K562 (cell line): ENCODE data around the gene RAB41. TPM values are rescaled to one million over a fixed set of nuclear protein-coding genes. Genes with fewer than 3 reads are reported as not detected.
"Not testable (repeated sequence)": the region's sequence is repeated elsewhere in the genome, so short reads cannot be mapped to it uniquely, and the experiment has no call there.

Experiments
- ATAC-seq: fragments of 200-7000 bp; cut with Tn5 transposase; 3 replicates; pipeline ENCODE4 v1.9.1; 2020; ENCODE audit warnings: moderate library complexity
- BruUV-seq: library from RNA; stranded (reverse); fragments of 400-500 nt; replicated peaks from 2 replicates; lab custom pipeline; 2021; lab: Mats Ljungman, UMichigan
- CTCF ChIA-PET: fragments of 300-600 bp; formaldehyde crosslinking; extraction: SDS; loops from one replicate; lab custom pipeline; 2021; ENCODE audit warnings: low intra/inter-chr PET ratio; lab: Yijun Ruan, JAX
- POLR2A ChIA-PET: fragments of 300-600, 350-650 bp; sonication (Branson Sonifier 250); formaldehyde crosslinking; extraction: SDS; loops from one replicate; lab custom pipeline; 2021; ENCODE audit warnings: antibody characterized with exemption, inconsistent platforms; lab: Yijun Ruan, JAX
- DNase-seq, 4 experiments: peaks; one replicate each; pipeline versions ENCODE4 v3.0.0 to v3.0.0-alpha.2; 2011 to 2018; ENCODE audit warnings: low spot score in 3 of 4, mixed read lengths in 3 of 4; ENCODE audit errors: extremely low read depth in 1 of 4
- FAIRE-seq: peaks from 2 replicates; lab custom pipeline; 2011; peaks lifted over from hg19 to GRCh38; lab: Jason Lieb, UNC
- H2AFZ ChIP-seq: 2 replicates; pipeline ENCODE4 v1.6.0; 2011; ENCODE audit warnings: low read depth, low read length, control low read depth, inconsistent platforms
- H3K27ac ChIP-seq: fragments of 200-600 bp; 3 replicates; pipeline ENCODE4 v1.8.0; 2011; ENCODE audit warnings: low read depth, mild to moderate bottlenecking, control low read depth, inconsistent platforms, low read length, moderate library complexity, mixed read lengths; ENCODE audit errors: extremely low read depth
- H3K27me3 ChIP-seq, 2 experiments: fragments of 300-600 bp in 1 of 2; 2 replicates in 1 of 2; 3 replicates in 1 of 2; pipeline versions ENCODE4 v1.6.0 to v1.8.0; 2011; ENCODE audit warnings: inconsistent platforms in 2 of 2, low read length in 2 of 2, mild to moderate bottlenecking in 1 of 2, mixed read lengths in 1 of 2, moderate library complexity in 1 of 2; ENCODE audit not compliant: control insufficient read depth in 2 of 2, insufficient read depth in 2 of 2
- H3K36me3 ChIP-seq: fragments of 300-600 bp; 3 replicates; pipeline ENCODE4 v1.8.0; 2011; ENCODE audit warnings: mild to moderate bottlenecking, low read length, inconsistent platforms; ENCODE audit not compliant: control insufficient read depth, insufficient read depth
- H3K4me1 ChIP-seq, 2 experiments: fragments of 200-600 bp in 1 of 2; replicated peaks in 1 of 2; 2 replicates in 1 of 2; 3 replicates in 1 of 2; pipeline versions ENCODE4 v1.5.1 to v1.8.0; 2011; ENCODE audit warnings: inconsistent platforms in 2 of 2, low read length in 2 of 2, mild to moderate bottlenecking in 1 of 2, mixed read lengths in 1 of 2, moderate library complexity in 1 of 2; ENCODE audit not compliant: control insufficient read depth in 2 of 2, insufficient read depth in 2 of 2
- H3K4me2 ChIP-seq: 2 replicates; pipeline ENCODE4 v1.6.1; 2011; ENCODE audit warnings: low read length, control low read depth, inconsistent platforms, mixed read lengths; ENCODE audit not compliant: insufficient read depth
- H3K4me3 ChIP-seq: fragments of 200-600 bp; sonication (generic), shearing (Covaris generic); 2 replicates; pipeline ENCODE4 v1.5.1; 2016; ENCODE audit warnings: control low read depth, inconsistent platforms
- H3K79me2 ChIP-seq: fragments of 200-600 bp; 3 replicates; pipeline ENCODE4 v1.8.0; 2011; ENCODE audit warnings: low read length, inconsistent platforms; ENCODE audit not compliant: control insufficient read depth, insufficient read depth
- H3K9ac ChIP-seq, 2 experiments: 2 replicates each; pipeline versions ENCODE4 v1.6.0 to v1.6.1; 2011; ENCODE audit warnings: low read depth in 2 of 2, low read length in 2 of 2, control low read depth in 1 of 2, inconsistent platforms in 1 of 2, mild to moderate bottlenecking in 1 of 2, mixed read lengths in 1 of 2; ENCODE audit not compliant: insufficient read depth in 1 of 2
- H3K9me1 ChIP-seq: one replicate; pipeline ENCODE4 v1.6.0; 2011; ENCODE audit warnings: inconsistent platforms, mild to moderate bottlenecking, low read length, moderate library complexity; ENCODE audit not compliant: control insufficient read depth, insufficient read depth
- H3K9me3 ChIP-seq: replicated peaks from 2 replicates; pipeline ENCODE4 v1.5.1; 2011; ENCODE audit warnings: low read depth, low read length, inconsistent platforms; ENCODE audit not compliant: control insufficient read depth, insufficient read depth
- H4K20me1 ChIP-seq: replicated peaks from 2 replicates; pipeline ENCODE4 v1.6.1; 2011; ENCODE audit warnings: low read length, inconsistent platforms, mixed read lengths; ENCODE audit not compliant: control insufficient read depth, insufficient read depth
- EWSR1 ChIP-seq: fragments of 450-650 bp; IDR thresholded peaks from 2 replicates; pipeline ENCODE4 v1.6.1; 2018; ENCODE audit warnings: borderline replicate concordance, mild to moderate bottlenecking, low read depth, moderate library complexity; ENCODE audit not compliant: partially characterized antibody
- FOXK2 ChIP-seq, 2 experiments: fragments of 450-650 bp; IDR thresholded peaks in 1 of 2; conservative IDR thresholded peaks in 1 of 2; 2 replicates each; pipeline ENCODE4 v1.6.1; 2016; ENCODE audit warnings: low read depth in 2 of 2, mild to moderate bottlenecking in 1 of 2
- PHF21A ChIP-seq: fragments of 450-650 bp; IDR thresholded peaks from 2 replicates; pipeline ENCODE4 v1.6.1; 2017; ENCODE audit warnings: low read depth, borderline replicate concordance
- RBBP5 ChIP-seq: fragments of 200-600 bp; sonication (generic); IDR thresholded peaks from 2 replicates; pipeline ENCODE4 v1.6.1; 2012; ENCODE audit warnings: borderline replicate concordance, mild to moderate bottlenecking, low read length, control low read depth, inconsistent platforms; ENCODE audit not compliant: insufficient read depth, poor library complexity, severe bottlenecking
- ZNF124 ChIP-seq: sonication (generic); formaldehyde crosslinking; IDR thresholded peaks from 2 replicates; pipeline ENCODE4 v1.8.1; 2022; ENCODE audit warnings: missing genetic modification reagents
- WGBS: fragments of 100-300 bp; shearing (Covaris generic); methylation state at CpG from one replicate; pipeline ENCODE4 v1.1.6; 2016; ENCODE audit warnings: low coverage, mixed read lengths; ENCODE audit not compliant: insufficient coverage; ENCODE audit errors: missing lambda C conversion rate; 5-methylcytosine and 5-hydroxymethylcytosine counted together
- in situ Hi-C: fragments of 300-500 bp; cut with MboI; formaldehyde crosslinking; loops from 4 replicates; pipeline ENCODE4 v1.15.0; 2018; ENCODE audit warnings: inconsistent platforms, mixed read lengths
- intact Hi-C: fragments of 100-400 bp; cut with micrococcal nuclease; formaldehyde crosslinking; loops from 2 replicates; pipeline ENCODE4 v1.14.2; 2022
- polyA plus RNA-seq, 8 experiments: library from polyadenylated mRNA; depleted of rRNA in 4 of 8; stranded (reverse) in 5 of 8; unstranded in 3 of 8; fragments of >200 nt; fragmentation: Nextera tagmentation in 2 of 8; fragmentation: Illumina TruSeq in 1 of 8; extraction: Ambion mirVana in 2 of 8; extraction: Trizol in 1 of 8; gene quantifications; 2 replicates each; pipeline versions ENCODE4 v1.2.1 to v1.2.3, GENCODE V29; 2011 to 2014; ENCODE audit warnings: inconsistent platforms in 1 of 8, missing spikeins in 1 of 8
- total RNA-seq, 7 experiments: library from RNA; depleted of rRNA in 6 of 7; stranded (reverse); fragments of >200 nt in 6 of 7; fragmentation: Illumina TruSeq in 2 of 7; extraction: Trizol in 2 of 7; gene quantifications; 2 replicates each; pipeline versions ENCODE4 v1.2.1 to v1.2.3, GENCODE V29; 2011 to 2021; ENCODE audit warnings: low replicate concordance in 1 of 7
- TF ChIP-seq, protein P1 (sequence below): sonication (generic); formaldehyde crosslinking; IDR thresholded peaks from 2 replicates; pipeline ENCODE4 v1.8.1; 2023; ENCODE audit warnings: mild to moderate bottlenecking, missing genetic modification reagents
- TF ChIP-seq, protein P2 (sequence below): fragments of 450-650 bp; formaldehyde crosslinking; IDR thresholded peaks from 2 replicates; pipeline ENCODE4 v1.4.0; 2022; ENCODE audit warnings: missing genetic modification characterization

The RAB41 gene
- total and polyA plus RNA-seq, 9 of the 15 experiments (the other 6 are each of a cell fraction or from before 2014, with no cell fraction given) = 0.08 TPM; not detected in 8

DNA sequence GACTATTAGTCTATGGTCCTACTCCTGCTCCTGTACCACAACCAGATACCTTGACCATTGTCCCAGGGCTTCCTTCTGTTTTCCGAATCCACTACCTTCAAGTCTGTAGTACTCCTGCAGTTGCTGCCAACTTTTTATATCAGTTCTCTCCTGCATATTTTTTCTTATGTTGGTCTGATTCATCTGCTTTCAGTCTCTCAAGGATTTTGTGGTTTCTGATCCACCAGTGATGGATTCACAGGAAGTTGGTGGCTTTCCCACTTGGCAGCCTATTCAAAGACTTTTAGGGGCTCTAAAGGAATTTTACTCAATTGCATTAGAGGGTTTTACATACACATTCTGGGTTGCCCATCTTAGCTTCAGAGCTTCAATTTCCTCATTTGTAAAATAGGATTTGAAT lies 31.5 kb downstream of the RAB41 start (continued):
- TF ChIP-seq PHF21A = no peak
- TF ChIP-seq RBBP5 = no peak
- no peak for TF ChIP-seq EWSR1

DNA sequence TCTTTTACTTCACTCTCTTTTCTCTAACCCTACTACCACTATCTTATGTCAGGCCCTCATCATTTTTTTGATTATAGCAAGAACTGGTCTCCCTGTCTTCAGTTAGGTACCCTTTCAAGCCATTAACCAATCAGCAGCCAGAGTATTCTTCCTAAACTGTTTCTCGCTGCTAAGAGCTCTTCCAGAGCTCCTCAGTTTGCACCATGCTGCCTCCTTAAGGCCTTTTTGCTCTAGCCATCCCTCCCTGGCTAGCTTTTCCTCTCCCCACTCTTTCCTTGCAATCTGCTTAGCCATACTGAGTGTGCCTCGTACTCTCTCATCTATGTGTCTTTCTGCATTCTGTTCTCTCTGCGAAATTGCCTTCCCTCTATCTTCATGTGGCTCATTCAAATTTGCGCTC lies 40.8 kb downstream of the RAB41 start:
- FAIRE-seq (no peak), ATAC-seq (no peak), DNase-seq (no peak)
- CTCF ChIA-PET = no interaction called here
- H2AFZ ChIP-seq = no peak overlapping the region
- H3K9me1 ChIP-seq = no peaks in the 10 kb centered on the region
- BruUV-seq = no TSS peak
- POLR2A ChIA-PET = no interaction called here
- H3K9me3 ChIP-seq = no peaks in the 10 kb centered on the region
- H3K4me1 ChIP-seq = no peaks in the 10 kb centered on the region
- H3K27ac ChIP-seq = no peak overlapping the region
- no peak overlapping the region for H3K9ac ChIP-seq
- H3K79me2 ChIP-seq = no peaks in the 10 kb centered on the region
- H4K20me1 ChIP-seq = no peaks in the 10 kb centered on the region
- H3K4me2 ChIP-seq = no peak overlapping the region
- intact Hi-C loops (no loop called here), in situ Hi-C loops (no loop called here)
- no peaks in the 10 kb centered on the region for H3K27me3 ChIP-seq
- TF ChIP-seq ZNF124 (CRISPR knock-in tag) = no peak
- TF ChIP-seq, protein P1, sequence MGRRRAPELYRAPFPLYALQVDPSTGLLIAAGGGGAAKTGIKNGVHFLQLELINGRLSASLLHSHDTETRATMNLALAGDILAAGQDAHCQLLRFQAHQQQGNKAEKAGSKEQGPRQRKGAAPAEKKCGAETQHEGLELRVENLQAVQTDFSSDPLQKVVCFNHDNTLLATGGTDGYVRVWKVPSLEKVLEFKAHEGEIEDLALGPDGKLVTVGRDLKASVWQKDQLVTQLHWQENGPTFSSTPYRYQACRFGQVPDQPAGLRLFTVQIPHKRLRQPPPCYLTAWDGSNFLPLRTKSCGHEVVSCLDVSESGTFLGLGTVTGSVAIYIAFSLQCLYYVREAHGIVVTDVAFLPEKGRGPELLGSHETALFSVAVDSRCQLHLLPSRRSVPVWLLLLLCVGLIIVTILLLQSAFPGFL = no peak
- TF ChIP-seq, protein P2, sequence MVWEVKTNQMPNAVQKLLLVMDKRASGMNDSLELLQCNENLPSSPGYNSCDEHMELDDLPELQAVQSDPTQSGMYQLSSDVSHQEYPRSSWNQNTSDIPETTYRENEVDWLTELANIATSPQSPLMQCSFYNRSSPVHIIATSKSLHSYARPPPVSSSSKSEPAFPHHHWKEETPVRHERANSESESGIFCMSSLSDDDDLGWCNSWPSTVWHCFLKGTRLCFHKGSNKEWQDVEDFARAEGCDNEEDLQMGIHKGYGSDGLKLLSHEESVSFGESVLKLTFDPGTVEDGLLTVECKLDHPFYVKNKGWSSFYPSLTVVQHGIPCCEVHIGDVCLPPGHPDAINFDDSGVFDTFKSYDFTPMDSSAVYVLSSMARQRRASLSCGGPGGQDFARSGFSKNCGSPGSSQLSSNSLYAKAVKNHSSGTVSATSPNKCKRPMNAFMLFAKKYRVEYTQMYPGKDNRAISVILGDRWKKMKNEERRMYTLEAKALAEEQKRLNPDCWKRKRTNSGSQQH (CRISPR knock-in tag) = no peak
- no peak for TF ChIP-seq FOXK2 (conservative IDR thresholded peaks at IDR 0.05 in 1 of 2, IDR thresholded peaks at IDR 0.05 in 1 of 2; ENCODE audit: low read depth in 2 of 2)
- WGBS = 90% methylated on average over 4 of the region's 4 CpGs
- H3K36me3 ChIP-seq = peaks cover 2% of the 10 kb centered on the region; the same call in 1 of the 3 replicates
- no peak overlapping the region for H3K4me3 ChIP-seq

DNA sequence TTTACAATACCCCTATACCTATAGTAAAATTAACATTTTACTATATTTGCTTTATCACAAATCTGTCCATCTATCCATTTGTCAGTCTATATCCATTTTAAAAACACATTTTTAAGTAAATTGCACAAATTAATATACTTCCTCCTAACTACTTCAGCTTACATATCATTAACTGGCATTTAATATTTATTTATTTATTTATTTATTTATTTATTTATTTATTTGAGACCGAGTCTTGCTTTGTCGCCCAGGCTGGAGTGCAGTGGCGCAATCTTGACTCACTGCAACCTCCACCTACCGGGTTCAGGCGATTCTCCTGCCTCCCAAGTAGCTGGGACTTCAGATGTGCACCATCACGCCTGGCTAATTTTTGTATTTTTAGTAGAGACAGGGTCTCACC lies 41.7 kb downstream of the RAB41 start:
- H3K27ac ChIP-seq, H3K9me1 ChIP-seq, H3K36me3 ChIP-seq, in situ Hi-C loops, H3K4me2 ChIP-seq, H3K9ac ChIP-seq, CTCF ChIA-PET, ATAC-seq, H3K4me1 ChIP-seq, H3K79me2 ChIP-seq, POLR2A ChIA-PET, H3K27me3 ChIP-seq, H4K20me1 ChIP-seq, BruUV-seq, H3K9me3 ChIP-seq, FAIRE-seq, DNase-seq, intact Hi-C loops, H2AFZ ChIP-seq, H3K4me3 ChIP-seq: not testable (repeated sequence)
- WGBS = 92% methylated on average over 6 of the region's 6 CpGs
